CD4-positive, alpha-beta T cell treated with Interleukin-15 for 1 hour (primary cell): ENCODE results near the gene SLC16A1.

Experiments used
- DNase-seq: peaks from one replicate; pipeline ENCODE4 v3.0.0-alpha.2; 2020

The SLC16A1 gene

DNA sequence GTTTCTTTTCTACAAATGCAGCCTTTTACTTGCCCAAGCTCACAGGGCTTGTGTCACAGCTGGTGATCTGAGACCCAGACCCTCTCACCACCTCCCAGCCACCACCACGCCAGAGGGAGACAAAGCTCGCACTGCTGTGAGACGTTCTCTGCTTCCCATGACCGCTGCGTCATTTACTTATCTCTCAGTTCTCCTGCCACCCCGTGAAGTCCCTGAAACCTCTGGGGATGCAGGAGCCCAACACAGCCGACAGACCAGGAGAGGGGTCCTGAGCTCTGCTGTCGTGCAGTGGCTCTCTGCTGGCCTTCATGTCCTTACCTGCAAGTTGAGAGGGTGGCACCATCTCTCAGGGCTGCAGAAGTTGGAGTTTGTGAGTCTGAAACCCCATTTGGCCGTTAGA is 77.7 kb downstream of the SLC16A1 start:
- no peak for DNase-seq

DNA sequence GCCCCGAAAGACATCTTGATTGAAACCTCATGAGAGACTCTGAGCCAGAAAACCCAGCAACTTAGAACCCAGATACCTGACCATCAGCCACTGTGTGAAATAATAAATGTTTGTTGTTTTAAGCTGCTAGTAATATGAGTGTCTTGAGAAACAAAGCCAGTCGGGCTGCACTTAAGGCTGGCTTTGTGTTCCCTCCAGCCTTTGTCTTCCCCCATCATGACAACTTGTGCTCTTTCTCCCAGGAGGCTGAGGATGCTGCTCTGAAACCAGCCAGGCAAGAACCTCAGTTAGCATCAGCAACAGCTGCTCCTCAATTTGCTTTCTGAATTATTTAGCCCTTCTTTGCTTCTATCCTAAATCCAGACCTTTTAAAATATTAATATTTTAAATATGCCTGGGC is 78.2 kb downstream of the SLC16A1 start:
- DNase-seq = no peak

DNA sequence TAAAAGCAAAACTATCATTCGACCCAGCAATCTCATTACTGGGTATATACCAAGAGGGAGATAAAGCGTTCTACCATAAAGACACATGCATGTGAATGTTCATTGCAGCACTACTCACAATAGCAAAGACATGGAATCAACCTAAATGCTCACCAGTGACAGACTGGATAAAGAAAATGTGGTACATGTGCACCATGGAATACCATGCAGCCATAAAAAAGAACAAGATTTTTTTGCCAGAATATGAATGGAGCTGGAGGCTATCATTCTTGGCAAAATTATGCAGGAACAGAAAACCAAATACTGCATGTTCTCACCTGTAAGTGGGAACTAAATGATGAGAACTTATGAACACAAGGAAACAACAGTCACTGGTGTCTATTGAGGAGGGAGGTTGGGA is 79.7 kb downstream of the SLC16A1 start:
- no peak for DNase-seq

DNA sequence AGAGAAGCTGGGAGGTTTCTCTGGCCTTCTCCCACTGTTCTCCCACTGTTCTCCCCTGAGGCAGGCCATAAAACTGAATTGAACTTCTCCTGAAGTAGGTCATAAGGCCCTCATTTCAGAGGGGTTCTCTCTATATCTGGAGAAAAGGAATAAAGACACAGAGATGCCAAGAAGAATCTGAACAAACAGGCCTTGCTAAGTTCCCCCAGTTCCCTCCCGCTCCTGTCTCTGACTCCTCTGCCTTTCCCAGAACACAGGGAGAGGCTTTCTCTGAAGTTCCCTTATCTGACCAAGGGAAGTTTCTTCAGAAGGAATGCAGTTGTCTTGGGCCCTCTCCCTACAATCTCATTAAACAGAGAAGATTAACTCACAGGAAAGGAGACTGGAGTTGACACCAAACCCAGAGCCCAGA is 83.4 kb downstream of the SLC16A1 start:
- no peak for DNase-seq

DNA sequence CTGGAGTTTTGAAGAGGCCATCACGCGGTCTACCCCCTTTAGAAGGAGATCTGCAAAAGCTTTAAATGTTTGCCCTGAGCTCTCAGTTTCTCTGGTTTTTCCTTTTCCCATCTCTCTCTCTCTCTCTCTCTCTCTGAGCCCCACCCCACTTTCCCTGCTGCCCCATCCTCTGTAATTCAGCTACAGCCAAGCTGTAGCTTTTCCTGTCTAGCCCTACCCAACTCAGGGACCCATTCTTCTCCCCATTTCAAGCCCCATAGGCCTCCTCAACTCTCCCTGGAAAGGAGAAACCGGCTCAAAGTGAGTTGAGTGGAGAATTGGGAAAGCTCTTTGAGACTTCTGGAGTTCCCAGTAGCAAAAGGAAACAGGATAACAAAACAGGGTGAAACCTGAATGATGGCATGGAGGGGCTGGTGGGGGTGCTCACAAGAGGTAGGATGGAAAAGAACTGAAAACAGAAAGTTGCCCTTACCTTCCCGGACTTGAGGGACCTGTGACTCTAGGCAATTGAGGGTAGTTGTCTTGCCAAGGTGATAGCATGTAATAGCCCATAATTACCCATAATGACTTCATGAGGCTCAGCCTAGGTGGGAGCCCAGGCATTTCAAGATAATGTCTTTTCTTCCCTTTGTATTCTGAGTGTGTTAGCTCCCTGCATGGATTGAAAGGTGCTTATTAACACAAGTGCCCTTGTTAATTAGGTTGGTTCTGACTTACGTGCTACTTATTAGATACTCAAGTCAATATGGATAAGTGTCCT is 84.9 kb downstream of the SLC16A1 start:
- no peak for DNase-seq

DNA sequence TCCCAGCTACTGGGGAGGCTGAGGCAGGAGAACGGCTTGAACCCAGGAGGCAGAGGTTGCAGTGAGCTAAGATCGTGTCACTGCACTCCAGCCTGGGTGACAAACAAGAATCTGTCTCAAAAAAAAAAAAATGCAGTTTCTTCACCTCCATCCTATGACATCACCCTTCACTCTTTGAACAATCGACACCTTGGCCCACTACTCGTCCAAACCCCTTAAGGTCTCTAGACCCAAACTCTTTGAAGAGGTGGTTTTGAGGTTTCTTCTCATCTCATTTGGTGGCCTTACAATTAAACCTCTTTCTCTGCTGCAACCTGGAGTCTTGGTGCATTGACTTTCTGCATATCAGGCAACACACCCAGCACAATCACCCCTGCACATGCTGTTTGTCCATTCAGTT is 86.1 kb downstream of the SLC16A1 start:
- DNase-seq = no peak

DNA sequence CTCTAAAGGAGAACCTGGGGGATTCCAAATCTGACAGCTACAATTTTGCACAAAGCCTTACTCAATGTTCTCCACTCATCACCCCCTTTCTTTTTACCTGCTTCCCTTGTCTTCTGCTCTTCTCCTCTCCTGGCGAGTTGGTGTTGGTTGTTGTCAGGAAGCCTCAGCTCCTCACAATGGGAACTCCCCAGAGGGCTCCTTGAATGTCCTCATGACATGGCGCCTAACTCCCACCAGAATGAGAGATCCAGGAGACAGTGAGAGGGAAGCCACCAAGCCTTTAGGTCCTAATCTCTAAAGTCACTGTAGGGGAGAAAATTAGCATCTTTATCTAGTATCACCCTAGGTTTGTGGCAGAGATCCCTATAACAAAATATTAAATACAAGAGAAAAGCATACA is 87.8 kb downstream of the SLC16A1 start:
- no peak for DNase-seq

DNA sequence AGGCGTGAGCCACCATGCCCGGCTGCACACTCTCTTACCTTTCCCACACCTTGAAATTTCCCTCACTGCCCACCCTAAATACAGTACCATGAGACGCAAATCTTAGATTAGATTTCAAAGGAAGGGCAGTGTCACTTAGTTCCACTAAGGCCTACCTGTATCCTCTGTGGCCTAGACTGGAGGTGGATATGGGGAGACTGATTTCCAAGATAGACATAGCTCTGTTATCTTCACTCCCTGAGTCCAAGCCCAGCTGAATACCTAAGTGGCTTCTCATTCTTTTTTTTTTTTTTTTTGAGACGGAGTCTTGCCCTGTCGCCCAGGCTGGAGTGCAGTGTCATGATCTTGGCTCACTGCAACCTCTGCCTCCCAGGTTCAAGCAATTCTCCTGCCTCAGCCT is 89.0 kb downstream of the SLC16A1 start:
- DNase-seq = no peak

DNA sequence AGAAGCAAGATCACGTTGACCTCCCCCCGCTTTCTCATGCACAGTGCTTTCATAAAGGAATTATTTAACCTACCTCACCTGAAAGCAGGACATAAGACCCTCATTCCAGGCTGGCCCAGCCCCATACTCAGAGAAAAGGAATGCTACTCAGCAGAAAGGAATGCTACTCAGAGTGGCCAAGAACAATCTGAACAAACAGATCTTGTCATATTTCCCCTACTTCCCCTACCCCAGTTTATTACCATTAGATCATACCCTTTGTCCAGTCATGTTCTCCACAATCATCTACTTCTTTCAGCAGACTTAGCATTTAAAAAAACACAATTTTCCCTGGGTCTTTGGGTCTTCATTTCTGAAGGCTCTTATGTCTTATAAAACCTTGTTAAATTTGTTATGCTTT is 89.8 kb downstream of the SLC16A1 start:
- DNase-seq = no peak

DNA sequence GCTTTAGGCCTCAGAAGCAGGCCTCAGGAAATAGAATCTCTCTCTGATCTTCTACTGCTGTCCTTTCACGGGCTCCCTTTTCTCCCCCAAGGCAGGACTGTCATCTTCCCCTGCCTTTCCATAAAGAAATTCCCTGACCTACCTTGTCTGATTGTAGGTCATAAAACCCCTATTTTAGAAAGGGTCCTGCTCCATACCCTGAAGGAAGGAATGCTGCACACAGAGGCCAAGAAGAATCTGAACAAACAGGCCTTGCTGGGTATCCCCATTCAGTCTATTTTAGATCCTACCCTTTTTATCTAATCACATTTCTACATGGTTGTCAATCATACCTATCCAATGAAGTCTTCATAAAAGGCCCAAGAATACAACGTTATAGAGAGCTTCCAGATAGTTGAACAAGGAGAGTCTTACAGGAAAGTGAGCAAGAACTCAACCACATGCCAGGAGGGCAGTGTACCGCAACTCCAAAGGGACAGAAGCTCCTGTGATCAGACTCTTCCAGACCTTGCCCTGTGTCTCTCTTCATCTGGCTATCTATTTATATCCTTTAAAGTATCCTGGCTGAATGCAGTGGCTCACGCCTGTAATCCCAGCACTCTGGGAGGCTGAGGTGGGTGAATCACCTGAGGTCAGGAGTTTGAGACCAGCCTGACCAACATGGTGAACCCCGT is 93.1 kb downstream of the SLC16A1 start:
- no peak for DNase-seq
